ACHN (cell line): ENCODE measurements around the gene EIF3M.
A peak's percentile ranks its signal among the peaks of the same experiment; 100 is the strongest.

ENCODE experiments used
- DNase-seq: peaks from one replicate; pipeline ENCODE4 v3.0.0-alpha.2; 2015
- in situ Hi-C: cut with HindIII; loops from 2 replicates; pipeline ENCODE4 v1.10.0; 2017; ENCODE audit warnings: low sequenced_read_pairs, low pct_ligation_motif_present, low pct_unique_long_range_greater_than_20kb

The EIF3M gene

GRCh38 chr11:32583459-32584271 is at the start of gene EIF3M:
Gene EIF3M (plus strand): TSS chr11:32583831. CDS start chr11:32583888, 57 bp downstream.
- in situ Hi-C loops, result no loop called here
- peak; percentile 93 for DNase-seq

GRCh38 chr11:32538804-32539203 is 44.8 kb upstream of the EIF3M start:
- DNase-seq, result no peak
- in situ Hi-C loops, result no loop called here

DNA sequence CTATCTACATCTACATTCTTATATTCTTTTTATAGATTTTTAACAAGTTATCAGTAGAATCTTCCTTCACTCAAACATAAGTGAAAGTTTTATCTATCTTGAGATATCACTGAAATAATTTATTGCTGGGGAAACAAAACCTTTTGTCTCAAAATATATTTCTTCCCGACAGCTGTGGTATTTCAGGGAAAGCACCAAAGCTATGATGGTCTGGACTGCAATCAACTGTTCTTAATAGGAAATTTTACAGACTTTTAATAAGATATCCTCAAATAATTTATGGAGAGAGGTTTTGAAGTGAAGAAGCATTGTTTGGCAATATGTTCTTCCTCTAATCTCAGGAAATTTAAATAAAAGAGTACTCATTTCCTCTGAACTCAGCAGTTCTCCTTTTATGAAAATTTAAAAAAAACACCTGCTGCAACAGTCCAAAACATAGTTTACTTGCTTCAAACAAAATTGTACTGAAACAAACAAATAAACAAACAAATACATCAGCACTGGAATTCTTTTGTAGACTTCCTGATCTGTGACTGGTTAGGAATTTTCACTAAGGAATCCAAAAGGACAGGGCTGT is 33.9 kb upstream of the EIF3M start:
- DNase-seq, result no peak
- in situ Hi-C loops, result no loop called here

- no peak for DNase-seq
- in situ Hi-C loops, result no loop called here
Observed at GRCh38 chr11:32550207-32550606, 33.4 kb upstream of the EIF3M start.

DNA sequence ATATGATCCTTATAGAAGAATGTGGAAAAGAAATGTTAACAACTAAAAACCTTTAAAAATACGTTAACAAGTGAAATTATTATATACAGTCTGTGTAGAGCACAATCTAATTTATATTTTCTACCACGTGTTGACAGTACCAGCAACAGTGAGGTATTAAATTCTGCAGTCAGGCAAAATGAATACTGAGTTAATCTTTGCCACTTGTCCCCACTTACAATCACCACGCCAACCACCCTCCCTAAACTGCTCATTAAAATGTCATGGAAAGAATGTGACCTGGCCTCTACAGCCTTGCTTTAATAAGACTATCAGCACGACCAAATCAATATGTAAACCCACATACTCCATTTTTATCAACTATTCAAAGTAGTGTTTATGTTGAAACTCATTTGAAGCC is 28.5 kb upstream of the EIF3M start:
- no peak for DNase-seq
- in situ Hi-C loops, result no loop called here

DNA sequence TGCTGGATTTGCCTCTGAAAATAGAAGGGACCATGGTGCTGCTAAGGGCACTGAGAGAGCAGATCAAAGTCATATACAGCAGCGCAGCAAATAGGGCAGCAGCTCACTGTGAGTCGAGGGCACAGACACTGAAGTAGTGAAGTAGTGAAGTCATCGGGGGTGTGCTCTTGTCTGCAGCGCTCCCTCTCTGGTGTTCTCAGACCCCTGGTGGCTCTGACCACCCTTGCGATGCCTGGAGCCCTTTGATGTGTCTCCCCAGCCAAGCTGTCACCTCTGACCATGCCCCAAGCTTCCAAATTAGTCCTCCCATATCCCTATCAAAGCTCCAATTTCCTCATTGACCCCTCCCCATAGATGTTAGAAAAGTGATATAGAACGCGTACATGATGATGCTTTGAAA is 27.7 kb upstream of the EIF3M start:
- in situ Hi-C loops, result no loop called here
- DNase-seq, result no peak

- DNase-seq, result no peak
- in situ Hi-C loops, result no loop called here
Observed at GRCh38 chr11:32561835-32562234, 21.8 kb upstream of the EIF3M start.

GRCh38 chr11:32562839-32563599 is 20.6 kb upstream of the EIF3M start:
- in situ Hi-C loops, result no loop called here

DNA sequence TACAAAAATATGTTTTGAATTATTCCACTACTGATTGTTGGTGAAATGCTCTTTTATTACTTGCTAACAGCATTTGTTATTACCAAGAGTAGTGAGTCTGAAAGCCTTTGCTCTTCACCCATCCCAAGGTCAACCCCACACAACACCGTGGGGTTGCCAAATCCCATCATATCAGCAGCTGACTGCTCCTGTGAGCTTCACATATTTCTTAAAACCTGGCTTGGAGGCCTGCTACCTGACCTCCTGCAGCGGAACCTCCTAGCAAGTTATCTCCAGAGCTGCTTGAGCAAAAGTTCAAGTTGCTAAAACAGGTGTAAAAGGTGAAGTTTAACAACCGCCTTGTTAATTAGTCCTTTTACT is 20.1 kb upstream of the EIF3M start:
- in situ Hi-C loops, result no loop called here
- no peak for DNase-seq

More at GRCh38 chr11:32562839-32563599, 20.6 kb upstream of the EIF3M start:
- DNase-seq, result peak; percentile 51

GRCh38 chr11:32566517-32566916 is 17.1 kb upstream of the EIF3M start:
- in situ Hi-C loops, result no loop called here
- DNase-seq, result no peak

- no peak for DNase-seq
- in situ Hi-C loops, result no loop called here
Observed at GRCh38 chr11:32567154-32567553, 16.5 kb upstream of the EIF3M start.

GRCh38 chr11:32569313-32569881 is 14.2 kb upstream of the EIF3M start:
- DNase-seq, result no peak
- in situ Hi-C loops, result no loop called here

DNA sequence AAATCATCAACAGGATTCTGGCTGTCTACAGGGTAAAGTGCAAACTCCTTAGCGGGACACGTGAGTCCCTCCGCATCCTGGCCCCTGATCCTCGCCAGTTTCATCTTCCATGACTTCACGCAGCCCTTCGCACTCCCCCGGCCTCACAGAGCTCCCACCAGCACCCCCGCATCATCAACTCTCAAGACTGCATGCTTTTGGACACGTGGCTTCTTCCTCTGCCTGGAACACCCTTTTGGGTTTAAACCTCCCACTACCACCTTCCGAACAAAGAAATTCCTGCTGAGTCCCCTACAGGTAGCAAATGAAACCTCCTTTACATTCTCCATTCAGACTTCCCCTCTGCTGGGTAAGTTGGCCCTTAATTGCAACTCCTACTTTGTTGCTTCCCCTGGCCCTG is 12.6 kb upstream of the EIF3M start:
- in situ Hi-C loops, result no loop called here
- no peak for DNase-seq

DNA sequence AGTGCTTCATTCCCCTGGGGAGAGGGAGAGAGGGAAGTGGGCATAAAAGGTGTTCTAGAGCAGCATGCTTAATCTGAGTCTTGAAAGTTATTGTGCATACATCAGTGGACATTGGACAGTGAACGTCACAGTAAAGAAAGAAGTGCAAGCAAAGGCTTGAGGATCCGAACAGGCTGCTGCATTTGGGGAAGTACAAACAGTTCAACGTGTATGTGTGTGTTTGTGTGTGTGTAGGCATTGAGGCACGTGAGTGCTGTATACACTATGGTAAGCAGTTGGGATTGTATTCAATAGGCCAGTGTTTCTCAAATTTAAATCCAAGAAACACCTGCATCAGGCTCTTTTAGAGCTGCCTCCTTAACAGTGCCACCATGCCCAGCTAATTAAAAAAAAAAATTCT is 10.4 kb upstream of the EIF3M start:
- DNase-seq, result no peak

GRCh38 chr11:32574421-32574820 is 9.2 kb upstream of the EIF3M start:
- in situ Hi-C loops, result no loop called here

More for the DNA sequence above, 10.4 kb upstream of the EIF3M start:
- in situ Hi-C loops, result no loop called here

DNA sequence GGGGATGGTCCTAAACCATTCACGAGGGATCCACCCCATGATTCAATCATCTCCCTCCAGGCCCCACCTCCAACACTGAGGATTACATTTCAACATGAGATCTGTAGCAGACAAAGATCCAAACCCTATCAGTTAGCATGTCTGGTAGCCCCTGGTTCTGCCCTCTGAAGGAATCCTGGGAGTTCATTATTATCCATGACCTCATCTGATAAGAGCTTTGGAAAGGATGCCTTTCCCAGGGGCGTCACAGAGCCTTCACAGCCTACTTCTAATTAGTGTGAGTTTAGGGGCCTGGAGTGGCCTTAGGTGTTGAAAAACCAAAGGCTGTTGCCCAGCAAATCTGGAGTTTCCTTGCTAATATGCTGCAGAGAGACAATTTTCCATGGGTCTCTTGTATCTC is 8.6 kb upstream of the EIF3M start:
- in situ Hi-C loops, result no loop called here
- DNase-seq, result no peak

More at GRCh38 chr11:32574421-32574820, 9.2 kb upstream of the EIF3M start:
- DNase-seq, result no peak

- DNase-seq, result no peak
- in situ Hi-C loops, result no loop called here
Observed at GRCh38 chr11:32576456-32576855, 7.2 kb upstream of the EIF3M start.

DNA sequence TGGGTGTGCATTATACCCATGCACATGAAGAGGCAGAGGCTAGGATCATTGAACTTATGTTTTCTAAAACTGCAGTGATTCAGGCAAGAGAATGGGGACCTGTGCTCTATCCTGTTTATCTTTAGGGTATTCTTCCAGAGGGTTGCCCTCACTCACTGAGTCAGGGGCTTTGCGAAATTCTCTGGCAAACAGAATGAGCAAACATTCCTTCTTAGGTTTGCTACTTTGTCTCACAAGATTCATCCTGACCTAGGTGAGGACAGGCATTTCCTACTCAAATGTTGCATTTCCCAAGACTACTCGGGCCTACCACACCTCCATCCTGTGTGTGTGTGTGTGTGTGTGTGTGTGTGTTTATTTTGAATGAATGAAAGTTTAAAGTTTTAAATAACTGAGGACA is 2.7 kb upstream of the EIF3M start:
- DNase-seq, result no peak
- in situ Hi-C loops, result no loop called here

DNA sequence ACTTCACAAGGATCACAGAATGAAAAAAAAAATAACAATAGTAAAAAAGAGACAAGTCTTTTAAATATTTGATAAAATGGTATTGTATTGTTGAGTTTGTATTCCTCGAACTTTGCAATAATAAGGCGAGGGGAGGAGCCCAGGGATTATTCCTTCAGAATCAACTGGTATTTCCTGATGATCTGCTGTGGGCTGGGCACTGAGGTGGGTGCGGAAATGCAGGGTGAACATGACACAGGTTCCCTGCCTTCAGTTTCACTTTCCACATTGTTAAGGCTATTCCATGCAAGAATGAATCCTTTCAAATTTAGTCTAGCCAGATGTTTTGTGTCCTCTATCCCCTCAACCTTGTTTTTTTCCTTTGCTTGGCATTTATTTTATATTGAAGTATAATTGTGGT is 2.1 kb upstream of the EIF3M start:
- DNase-seq, result no peak
- in situ Hi-C loops, result no loop called here
